HEK293 (cell line): Measurements from ENCODE around the gene ZNF397.

Experiments
- CTCF ChIA-PET: fragments of 350-600 bp; formaldehyde crosslinking; extraction: SDS; loops from one replicate; lab custom pipeline; 2021; ENCODE audit warnings: antibody characterized with exemption; lab: Yijun Ruan, JAX
- POLR2A ChIA-PET: fragments of 300-600 bp; formaldehyde crosslinking; extraction: SDS; loops from one replicate; lab custom pipeline; 2020; ENCODE audit warnings: antibody characterized with exemption, inconsistent platforms; lab: Yijun Ruan, JAX
- H3K27ac ChIP-seq: fragments of 200-500 bp; sonication (Bioruptor generic); 2 replicates; pipeline ENCODE4 v1.5.1; 2014; ENCODE audit warnings: low read depth, low read length, control low read depth, inconsistent platforms; ENCODE audit errors: extremely low read depth
- H3K36me3 ChIP-seq, 2 experiments: fragments of 200-500 bp in 1 of 2; sonication (Bioruptor generic) in 1 of 2; 1 replicate in 1 of 2; 2 replicates in 1 of 2; pipeline ENCODE4 v1.5.1; 2014 to 2017; ENCODE audit warnings: inconsistent platforms in 2 of 2, low read length in 2 of 2; ENCODE audit not compliant: control insufficient read depth in 2 of 2, insufficient read depth in 1 of 2
- H3K4me1 ChIP-seq: fragments of 200-500 bp; sonication (Bioruptor generic); 2 replicates; pipeline ENCODE4 v1.5.1; 2014; ENCODE audit warnings: mild to moderate bottlenecking, low read length, inconsistent platforms; ENCODE audit not compliant: control insufficient read depth, insufficient read depth
- H3K4me3 ChIP-seq: 2 replicates; pipeline ENCODE4 v1.5.1; 2011; ENCODE audit warnings: low read depth, mild to moderate bottlenecking, control low read depth, low read length, moderate library complexity
- H3K9me3 ChIP-seq: fragments of 200-500 bp; sonication (Bioruptor generic); 2 replicates; pipeline ENCODE4 v1.5.1; 2014; ENCODE audit warnings: low read depth, low read length, inconsistent platforms; ENCODE audit not compliant: control insufficient read depth, insufficient read depth
- HIC1 ChIP-seq: fragments of 450-650 bp; formaldehyde crosslinking; IDR thresholded peaks from 2 replicates; pipeline ENCODE4 v1.5.1; 2016; ENCODE audit warnings: missing biosample characterization, missing genetic modification characterization
- HOXC10 ChIP-seq: sonication (generic); formaldehyde crosslinking; IDR thresholded peaks from 2 replicates; pipeline ENCODE4 v1.8.1; 2023; ENCODE audit warnings: mild to moderate bottlenecking, missing genetic modification reagents
- MYNN ChIP-seq: fragments of 450-650 bp; formaldehyde crosslinking; IDR thresholded peaks from 2 replicates; pipeline ENCODE4 v1.5.1; 2016; ENCODE audit warnings: missing biosample characterization, missing genetic modification characterization, borderline replicate concordance
- REPIN1 ChIP-seq: fragments of 450-650 bp; formaldehyde crosslinking; IDR thresholded peaks from 2 replicates; pipeline ENCODE4 v1.5.1; 2017; ENCODE audit warnings: missing biosample characterization, missing genetic modification characterization, low read depth
- ZBTB1 ChIP-seq: fragments of 450-650 bp; formaldehyde crosslinking; IDR thresholded peaks from 2 replicates; pipeline ENCODE4 v1.5.1; 2016; ENCODE audit warnings: missing biosample characterization, missing genetic modification characterization
- ZEB2 ChIP-seq: fragments of 450-650 bp; formaldehyde crosslinking; IDR thresholded peaks from 2 replicates; pipeline ENCODE4 v1.5.1; 2016; ENCODE audit warnings: missing biosample characterization, missing genetic modification characterization
- ZFP41 ChIP-seq: fragments of 450-650 bp; formaldehyde crosslinking; IDR thresholded peaks from 2 replicates; pipeline ENCODE4 v1.5.1; 2016; ENCODE audit warnings: missing biosample characterization, missing genetic modification characterization, borderline replicate concordance
- ZNF121 ChIP-seq: fragments of 450-650 bp; formaldehyde crosslinking; IDR thresholded peaks from 2 replicates; pipeline ENCODE4 v1.5.1; 2016; ENCODE audit warnings: missing biosample characterization, missing genetic modification characterization
- ZNF132 ChIP-seq: fragments of 450-650 bp; formaldehyde crosslinking; IDR thresholded peaks from 2 replicates; pipeline ENCODE4 v1.5.1; 2017; ENCODE audit warnings: missing biosample characterization, missing genetic modification characterization, borderline replicate concordance
- ZNF138 ChIP-seq: fragments of 450-650 bp; formaldehyde crosslinking; IDR thresholded peaks from 2 replicates; pipeline ENCODE4 v1.5.1; 2016; ENCODE audit warnings: missing biosample characterization, missing genetic modification characterization, borderline replicate concordance
- ZNF223 ChIP-seq: fragments of 450-650 bp; formaldehyde crosslinking; IDR thresholded peaks from 2 replicates; pipeline ENCODE4 v1.5.1; 2016; ENCODE audit warnings: missing biosample characterization, missing genetic modification characterization
- ZNF24 ChIP-seq: fragments of 450-650 bp; formaldehyde crosslinking; IDR thresholded peaks from 2 replicates; pipeline ENCODE4 v1.5.1; 2016; ENCODE audit warnings: missing biosample characterization, missing genetic modification characterization
- ZNF416 ChIP-seq: fragments of 450-650 bp; formaldehyde crosslinking; IDR thresholded peaks from 2 replicates; pipeline ENCODE4 v1.5.1; 2016; ENCODE audit warnings: missing biosample characterization, missing genetic modification characterization
- ZNF426 ChIP-seq: fragments of 450-650 bp; formaldehyde crosslinking; IDR thresholded peaks from 2 replicates; pipeline ENCODE4 v1.5.1; 2017; ENCODE audit warnings: missing biosample characterization, missing genetic modification characterization, mild to moderate bottlenecking, inconsistent platforms, moderate library complexity
- ZNF501 ChIP-seq: fragments of 450-650 bp; formaldehyde crosslinking; IDR thresholded peaks from 2 replicates; pipeline ENCODE4 v1.5.1; 2016; ENCODE audit warnings: missing biosample characterization, missing genetic modification characterization
- ZNF529 ChIP-seq: fragments of 450-650 bp; formaldehyde crosslinking; IDR thresholded peaks from 2 replicates; pipeline ENCODE4 v1.5.1; 2017; ENCODE audit warnings: missing genetic modification characterization, missing biosample characterization; ENCODE audit not compliant: insufficient replicate concordance
- ZNF624 ChIP-seq: fragments of 450-650 bp; formaldehyde crosslinking; IDR thresholded peaks from 2 replicates; pipeline ENCODE4 v1.5.1; 2017; ENCODE audit warnings: missing biosample characterization, missing genetic modification characterization
- ZNF660 ChIP-seq: fragments of 450-650 bp; IDR thresholded peaks from 2 replicates; pipeline ENCODE4 v1.5.1; 2018; ENCODE audit warnings: missing biosample characterization, mild to moderate bottlenecking, missing genetic modification characterization
- ZNF707 ChIP-seq: fragments of 450-650 bp; formaldehyde crosslinking; IDR thresholded peaks from 2 replicates; pipeline ENCODE4 v1.5.1; 2016; ENCODE audit warnings: missing biosample characterization, missing genetic modification characterization
- ZNF76 ChIP-seq: fragments of 450-650 bp; formaldehyde crosslinking; IDR thresholded peaks from 2 replicates; pipeline ENCODE4; 2016; ENCODE audit warnings: low read depth, missing biosample characterization, missing genetic modification characterization, borderline replicate concordance
- ZSCAN23 ChIP-seq: fragments of 450-650 bp; formaldehyde crosslinking; IDR thresholded peaks from 2 replicates; pipeline ENCODE4 v1.5.1; 2016; ENCODE audit warnings: missing biosample characterization, missing genetic modification characterization
- TF ChIP-seq, protein P1 (sequence below): fragments of 450-650 bp; formaldehyde crosslinking; IDR thresholded peaks from 2 replicates; pipeline ENCODE4 v1.5.1; 2016; ENCODE audit warnings: missing biosample characterization, missing genetic modification characterization
- TF ChIP-seq, protein P2 (sequence below): fragments of 450-650 bp; formaldehyde crosslinking; IDR thresholded peaks from 2 replicates; pipeline ENCODE4 v1.5.1; 2016; ENCODE audit warnings: missing biosample characterization, missing genetic modification characterization, low read depth

Gene ZNF397

GRCh38 chr18:35247412-35248249, 6.8 kb downstream of the ZNF397 start:
- H3K9me3 ChIP-seq: no peaks in the 10 kb centered on the region
- no peak overlapping the region for H3K27ac ChIP-seq
- H3K4me1 ChIP-seq: no peaks in the 10 kb centered on the region
- no peak overlapping the region for H3K4me3 ChIP-seq
- peaks cover 26 to 92% of the 10 kb centered on the region in 2 experiments for H3K36me3 ChIP-seq
- TF ChIP-seq, protein P1, sequence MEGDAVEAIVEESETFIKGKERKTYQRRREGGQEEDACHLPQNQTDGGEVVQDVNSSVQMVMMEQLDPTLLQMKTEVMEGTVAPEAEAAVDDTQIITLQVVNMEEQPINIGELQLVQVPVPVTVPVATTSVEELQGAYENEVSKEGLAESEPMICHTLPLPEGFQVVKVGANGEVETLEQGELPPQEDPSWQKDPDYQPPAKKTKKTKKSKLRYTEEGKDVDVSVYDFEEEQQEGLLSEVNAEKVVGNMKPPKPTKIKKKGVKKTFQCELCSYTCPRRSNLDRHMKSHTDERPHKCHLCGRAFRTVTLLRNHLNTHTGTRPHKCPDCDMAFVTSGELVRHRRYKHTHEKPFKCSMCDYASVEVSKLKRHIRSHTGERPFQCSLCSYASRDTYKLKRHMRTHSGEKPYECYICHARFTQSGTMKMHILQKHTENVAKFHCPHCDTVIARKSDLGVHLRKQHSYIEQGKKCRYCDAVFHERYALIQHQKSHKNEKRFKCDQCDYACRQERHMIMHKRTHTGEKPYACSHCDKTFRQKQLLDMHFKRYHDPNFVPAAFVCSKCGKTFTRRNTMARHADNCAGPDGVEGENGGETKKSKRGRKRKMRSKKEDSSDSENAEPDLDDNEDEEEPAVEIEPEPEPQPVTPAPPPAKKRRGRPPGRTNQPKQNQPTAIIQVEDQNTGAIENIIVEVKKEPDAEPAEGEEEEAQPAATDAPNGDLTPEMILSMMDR (tag by site-specific recombination): no peak
- TF ChIP-seq, protein P2, sequence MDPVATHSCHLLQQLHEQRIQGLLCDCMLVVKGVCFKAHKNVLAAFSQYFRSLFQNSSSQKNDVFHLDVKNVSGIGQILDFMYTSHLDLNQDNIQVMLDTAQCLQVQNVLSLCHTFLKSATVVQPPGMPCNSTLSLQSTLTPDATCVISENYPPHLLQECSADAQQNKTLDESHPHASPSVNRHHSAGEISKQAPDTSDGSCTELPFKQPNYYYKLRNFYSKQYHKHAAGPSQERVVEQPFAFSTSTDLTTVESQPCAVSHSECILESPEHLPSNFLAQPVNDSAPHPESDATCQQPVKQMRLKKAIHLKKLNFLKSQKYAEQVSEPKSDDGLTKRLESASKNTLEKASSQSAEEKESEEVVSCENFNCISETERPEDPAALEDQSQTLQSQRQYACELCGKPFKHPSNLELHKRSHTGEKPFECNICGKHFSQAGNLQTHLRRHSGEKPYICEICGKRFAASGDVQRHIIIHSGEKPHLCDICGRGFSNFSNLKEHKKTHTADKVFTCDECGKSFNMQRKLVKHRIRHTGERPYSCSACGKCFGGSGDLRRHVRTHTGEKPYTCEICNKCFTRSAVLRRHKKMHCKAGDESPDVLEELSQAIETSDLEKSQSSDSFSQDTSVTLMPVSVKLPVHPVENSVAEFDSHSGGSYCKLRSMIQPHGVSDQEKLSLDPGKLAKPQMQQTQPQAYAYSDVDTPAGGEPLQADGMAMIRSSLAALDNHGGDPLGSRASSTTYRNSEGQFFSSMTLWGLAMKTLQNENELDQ: no peak
- TF ChIP-seq REPIN1 (tag by site-specific recombination): no peak
- no peak for TF ChIP-seq MYNN (tag by site-specific recombination)
- no peak for TF ChIP-seq ZNF707 (tag by site-specific recombination)
- CTCF ChIA-PET: no interaction called here
- POLR2A ChIA-PET: no interaction called here

DNA sequence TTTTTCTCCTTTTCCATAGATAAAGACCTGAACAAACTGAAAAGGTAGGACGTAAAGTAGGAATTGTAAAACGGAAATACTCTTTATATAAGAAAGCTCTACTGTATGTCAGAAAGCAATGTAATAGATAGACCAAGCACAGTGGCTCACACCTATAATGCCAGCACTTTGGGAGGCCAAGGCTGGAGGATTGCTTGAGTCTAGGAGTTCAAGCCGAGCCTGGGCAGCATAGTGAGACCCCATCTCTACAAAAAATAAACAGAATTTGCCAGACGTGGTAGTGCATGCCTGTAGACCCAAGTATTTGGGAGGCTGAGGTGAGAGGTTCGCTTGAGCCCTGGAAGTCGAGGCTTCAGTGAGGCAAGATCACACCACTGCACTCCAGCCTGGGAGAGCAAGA, 7.6 kb downstream of the ZNF397 start:
- H3K4me1 ChIP-seq: no peaks in the 10 kb centered on the region
- CTCF ChIA-PET: interaction anchor here (0.6 kb wide), 1 partner anchor 71 kb away, joined by 3 read pairs; no protein-coding TSS in a partner anchor
- TF ChIP-seq ZBTB1 (tag by site-specific recombination) (no peak), ZNF121 (tag by site-specific recombination) (0 out of 2 replicates have a peak, but pooled peaks have one; percentile 11), ZNF76 (tag by site-specific recombination) (no peak), ZNF529 (tag by site-specific recombination) (no peak), ZFP41 (tag by site-specific recombination) (no peak), ZNF660 (tag by site-specific recombination) (no peak), ZNF416 (tag by site-specific recombination) (no peak), ZNF138 (tag by site-specific recombination) (no peak), ZSCAN23 (tag by site-specific recombination) (no peak)
- TF ChIP-seq, all 188 proteins: peak for 1
- peaks cover 26 to 92% of the 10 kb centered on the region in 2 experiments for H3K36me3 ChIP-seq
- H3K27ac ChIP-seq: no peak overlapping the region
- no peak overlapping the region for H3K4me3 ChIP-seq
- POLR2A ChIA-PET: no interaction called here
- no peaks in the 10 kb centered on the region for H3K9me3 ChIP-seq

DNA sequence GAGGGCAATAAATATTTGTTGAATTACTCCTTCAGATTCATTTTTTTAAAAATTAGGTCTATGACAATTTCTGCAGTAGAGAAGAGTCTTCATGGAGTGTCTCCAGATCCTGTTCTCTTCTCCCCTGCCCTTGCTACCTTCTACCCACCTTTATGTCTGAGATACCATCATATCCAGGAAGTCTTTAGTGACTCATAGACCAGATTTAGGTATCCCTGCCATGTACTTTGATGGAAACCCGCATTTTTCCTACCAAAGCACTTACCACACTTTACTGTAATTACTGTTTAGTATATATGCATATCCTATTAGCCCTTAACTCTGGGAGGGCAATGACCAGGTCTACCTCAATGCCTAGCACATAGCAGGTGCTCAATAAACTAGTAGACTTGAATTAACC, 11.6 kb downstream of the ZNF397 start:
- peaks cover 14 to 70% of the 10 kb centered on the region in 2 experiments for H3K36me3 ChIP-seq
- H3K4me3 ChIP-seq: no peak overlapping the region
- CTCF ChIA-PET: no interaction called here
- no peak overlapping the region for H3K27ac ChIP-seq
- no peaks in the 10 kb centered on the region for H3K4me1 ChIP-seq
- no peaks in the 10 kb centered on the region; the same call in 1 of the 2 replicates for H3K9me3 ChIP-seq
- POLR2A ChIA-PET: no interaction called here
- TF ChIP-seq HOXC10 (CRISPR knock-in tag): no peak
- TF ChIP-seq HIC1 (tag by site-specific recombination): no peak
- TF ChIP-seq ZNF501: no peak
- TF ChIP-seq ZNF426 (tag by site-specific recombination): no peak
- TF ChIP-seq ZEB2 (tag by site-specific recombination): no peak
- no peak for TF ChIP-seq ZNF24 (tag by site-specific recombination)
- no peak for TF ChIP-seq ZNF223 (tag by site-specific recombination)
- TF ChIP-seq ZNF624 (tag by site-specific recombination): no peak
- no peak for TF ChIP-seq ZNF132 (tag by site-specific recombination)
